K562 (cell line): Measurements from ENCODE around the gene RAB31. TPM values are rescaled to one million over a fixed set of nuclear protein-coding genes. Genes with fewer than 3 reads are reported as not detected.

ENCODE experiments used
- ARID1B ChIP-seq: fragments of 450-650 bp; IDR thresholded peaks from 2 replicates; pipeline ENCODE4 v1.6.1; 2016; ENCODE audit warnings: antibody characterized with exemption, mild to moderate bottlenecking, inconsistent platforms
- ATF7 ChIP-seq: fragments of 450-650 bp; IDR thresholded peaks from 2 replicates; pipeline ENCODE4 v1.7.1; 2014; ENCODE audit warnings: mild to moderate bottlenecking, moderate library complexity
- CSDE1 ChIP-seq, 2 experiments: fragments of 450-650 bp; IDR thresholded peaks; 2 replicates each; pipeline ENCODE4 v1.6.1; 2016; ENCODE audit warnings: mild to moderate bottlenecking in 1 of 2
- EGR1 ChIP-seq: fragments of 450-650 bp; conservative IDR thresholded peaks from 2 replicates; pipeline ENCODE4 v1.6.1; 2017; ENCODE audit warnings: mild to moderate bottlenecking
- FOXP4 ChIP-seq: sonication (generic); formaldehyde crosslinking; IDR thresholded peaks from 2 replicates; pipeline ENCODE4 v1.8.0; 2022; ENCODE audit warnings: mild to moderate bottlenecking, missing genetic modification reagents, borderline replicate concordance
- HSF4 ChIP-seq: fragments of 250-450 bp; sonication (Bioruptor Pico); IDR thresholded peaks from 2 replicates; pipeline ENCODE4 v2.1.2; 2022; ENCODE audit warnings: mild to moderate bottlenecking, moderate library complexity, borderline replicate concordance
- JUND ChIP-seq, 2 experiments: IDR thresholded peaks; 2 replicates in 1 of 2; 3 replicates in 1 of 2; pipeline ENCODE4 v1.6.1; 2011; ENCODE audit warnings: borderline replicate concordance in 2 of 2, low read depth in 2 of 2, low read length in 2 of 2, improper control_type of control experiment in 1 of 2, missing biosample characterization in 1 of 2, missing genetic modification characterization in 1 of 2, missing genetic modification reagents in 1 of 2
- KAT7 ChIP-seq: sonication (generic); formaldehyde crosslinking; IDR thresholded peaks from 2 replicates; pipeline ENCODE4 v1.8.0; 2022; ENCODE audit warnings: missing genetic modification reagents, mild to moderate bottlenecking, borderline replicate concordance
- MCM5 ChIP-seq: fragments of 450-650 bp; IDR thresholded peaks from 2 replicates; pipeline ENCODE4 v1.6.1; 2016; ENCODE audit warnings: low read depth
- MTA2 ChIP-seq: fragments of 450-650 bp; IDR thresholded peaks from 2 replicates; pipeline ENCODE4 v1.6.1; 2016; ENCODE audit warnings: low read depth
- NFRKB ChIP-seq: fragments of 450-650 bp; IDR thresholded peaks from 2 replicates; pipeline ENCODE4 v1.6.1; 2016; ENCODE audit warnings: low read depth
- SMARCA4 ChIP-seq: fragments of 450-650 bp; IDR thresholded peaks from 2 replicates; pipeline ENCODE4 v1.6.1; 2016
- SMARCC2 ChIP-seq: fragments of 450-650 bp; IDR thresholded peaks from 2 replicates; pipeline ENCODE4 v1.6.1; 2017; ENCODE audit warnings: antibody characterized with exemption, moderate library complexity, mild to moderate bottlenecking, low read depth
- SOX6 ChIP-seq: fragments of 450-650 bp; IDR thresholded peaks from 2 replicates; pipeline ENCODE4 v1.6.1; 2014; ENCODE audit warnings: mild to moderate bottlenecking
- SP1 ChIP-seq: sonication (generic); formaldehyde crosslinking; IDR thresholded peaks from 2 replicates; pipeline ENCODE4 v1.8.1; 2022; ENCODE audit warnings: mild to moderate bottlenecking, missing genetic modification reagents
- ZEB2 ChIP-seq: fragments of 450-650 bp; IDR thresholded peaks from 2 replicates; pipeline ENCODE4 v1.6.1; 2016
- ZNF124 ChIP-seq: sonication (generic); formaldehyde crosslinking; IDR thresholded peaks from 2 replicates; pipeline ENCODE4 v1.8.1; 2022; ENCODE audit warnings: missing genetic modification reagents
- ZNF511 ChIP-seq: sonication (generic); formaldehyde crosslinking; IDR thresholded peaks from 2 replicates; pipeline ENCODE4 v1.8.0; 2022; ENCODE audit warnings: mild to moderate bottlenecking, missing genetic modification reagents
- ZNF57 ChIP-seq: fragments of 450-650 bp; formaldehyde crosslinking; IDR thresholded peaks from 2 replicates; pipeline ENCODE4 v1.4.0; 2020; ENCODE audit warnings: mild to moderate bottlenecking, moderate library complexity
- ZNF586 ChIP-seq: fragments of 450-650 bp; formaldehyde crosslinking; conservative IDR thresholded peaks from 2 replicates; pipeline ENCODE4 v1.4.0; 2020; ENCODE audit warnings: mild to moderate bottlenecking, moderate library complexity
- ZNF707 ChIP-seq: fragments of 250-450 bp; sonication (Bioruptor Pico); conservative IDR thresholded peaks from 2 replicates; pipeline ENCODE4 v1.8.0; 2022; ENCODE audit warnings: inconsistent platforms, mild to moderate bottlenecking, moderate library complexity
- polyA plus RNA-seq, 8 experiments: library from polyadenylated mRNA; depleted of rRNA in 4 of 8; stranded (reverse) in 5 of 8; unstranded in 3 of 8; fragments of >200 nt; fragmentation: Nextera tagmentation in 2 of 8; fragmentation: Illumina TruSeq in 1 of 8; extraction: Ambion mirVana in 2 of 8; extraction: Trizol in 1 of 8; gene quantifications; 2 replicates each; pipeline versions ENCODE4 v1.2.1 to v1.2.3, GENCODE V29; 2011 to 2014; ENCODE audit warnings: inconsistent platforms in 1 of 8, missing spikeins in 1 of 8
- total RNA-seq, 7 experiments: library from RNA; depleted of rRNA in 6 of 7; stranded (reverse); fragments of >200 nt in 6 of 7; fragmentation: Illumina TruSeq in 2 of 7; extraction: Trizol in 2 of 7; gene quantifications; 2 replicates each; pipeline versions ENCODE4 v1.2.1 to v1.2.3, GENCODE V29; 2011 to 2021; ENCODE audit warnings: low replicate concordance in 1 of 7
- TF ChIP-seq, protein P1 (sequence below): fragments of 250-450 bp; sonication (Bioruptor Pico); IDR thresholded peaks from 2 replicates; pipeline ENCODE4 v1.9.0; 2021; ENCODE audit warnings: mild to moderate bottlenecking, inconsistent platforms
- TF ChIP-seq, protein P2 (sequence below): fragments of 250-450 bp; sonication (Bioruptor Pico); IDR thresholded peaks from 2 replicates; pipeline ENCODE4 v1.5.0; 2022; ENCODE audit warnings: mild to moderate bottlenecking

Gene RAB31
- total and polyA plus RNA-seq, 9 of the 15 experiments (the other 6 are each of a cell fraction or from before 2014, with no cell fraction given): 20.7 to 70.4 (median 41.3) TPM

DNA sequence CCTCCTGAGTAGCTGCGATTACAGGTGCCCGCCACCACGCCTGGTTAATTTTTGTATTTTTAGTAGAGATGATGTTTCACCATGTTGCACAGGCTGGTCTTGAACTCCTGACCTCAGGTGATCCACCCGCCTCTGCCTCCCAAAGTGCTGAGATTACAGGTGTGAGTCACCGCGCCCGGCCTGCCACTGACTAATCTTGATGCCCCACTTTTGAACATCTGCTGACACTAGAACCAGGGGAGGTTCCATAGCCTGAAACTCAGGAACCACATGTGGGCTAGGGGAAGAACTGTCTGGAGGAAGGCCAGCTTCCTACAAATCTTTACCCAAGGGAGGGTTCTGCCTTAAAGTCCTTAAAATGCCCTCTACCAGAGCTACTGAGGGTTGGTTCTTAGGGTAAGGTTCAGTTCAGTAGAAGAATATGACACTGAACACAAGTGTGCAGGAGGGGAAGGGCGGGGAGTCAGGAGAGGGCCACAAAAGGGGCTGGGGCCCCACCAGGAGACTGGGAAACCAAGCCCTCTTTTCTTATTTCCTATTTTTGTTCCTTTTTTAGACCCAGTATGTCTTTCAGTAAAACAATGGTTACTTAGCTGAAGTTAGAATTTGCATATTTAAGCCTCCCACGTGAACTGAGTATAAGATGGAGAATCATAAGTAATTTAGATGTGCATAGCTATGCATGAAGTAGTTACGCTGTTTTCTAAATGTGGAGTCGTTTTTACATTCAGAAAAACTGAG lies 6.3 kb upstream of the RAB31 start (continued):
- TF ChIP-seq JUND (IDR thresholded peaks at IDR 0.05; ENCODE audit: borderline replicate concordance, low read depth, low read length) (peak; percentile 30; the same call in 1 of the 2 replicates), JUND (tag; IDR thresholded peaks at IDR 0.05; ENCODE audit: borderline replicate concordance, low read depth, low read length) (no peak; the same call in 2 of the 3 replicates), SOX6 (no peak), SP1 (CRISPR knock-in tag) (no peak), KAT7 (CRISPR knock-in tag) (no peak), HSF4 (CRISPR knock-in tag) (no peak), ZNF511 (no peak), ZEB2 (0 out of 2 replicates have a peak, but pooled peaks have one; percentile 53), ATF7 (no peak), SMARCA4 (peak; percentile 33; the same call in 1 of the 2 replicates), MCM5 (no peak), ZNF586 (CRISPR knock-in tag) (no peak), ZNF707 (CRISPR knock-in tag) (no peak), ARID1B (peak; percentile 64), MTA2 (no peak), NFRKB (no peak), FOXP4 (CRISPR knock-in tag) (no peak), EGR1 (peak; percentile 54; the same call in 1 of the 2 replicates), CSDE1 (IDR thresholded peaks at IDR 0.05) (no peak), ZNF57 (CRISPR knock-in tag) (no peak), ZNF124 (CRISPR knock-in tag) (no peak), SMARCC2 (no peak)
- TF ChIP-seq, protein P1, sequence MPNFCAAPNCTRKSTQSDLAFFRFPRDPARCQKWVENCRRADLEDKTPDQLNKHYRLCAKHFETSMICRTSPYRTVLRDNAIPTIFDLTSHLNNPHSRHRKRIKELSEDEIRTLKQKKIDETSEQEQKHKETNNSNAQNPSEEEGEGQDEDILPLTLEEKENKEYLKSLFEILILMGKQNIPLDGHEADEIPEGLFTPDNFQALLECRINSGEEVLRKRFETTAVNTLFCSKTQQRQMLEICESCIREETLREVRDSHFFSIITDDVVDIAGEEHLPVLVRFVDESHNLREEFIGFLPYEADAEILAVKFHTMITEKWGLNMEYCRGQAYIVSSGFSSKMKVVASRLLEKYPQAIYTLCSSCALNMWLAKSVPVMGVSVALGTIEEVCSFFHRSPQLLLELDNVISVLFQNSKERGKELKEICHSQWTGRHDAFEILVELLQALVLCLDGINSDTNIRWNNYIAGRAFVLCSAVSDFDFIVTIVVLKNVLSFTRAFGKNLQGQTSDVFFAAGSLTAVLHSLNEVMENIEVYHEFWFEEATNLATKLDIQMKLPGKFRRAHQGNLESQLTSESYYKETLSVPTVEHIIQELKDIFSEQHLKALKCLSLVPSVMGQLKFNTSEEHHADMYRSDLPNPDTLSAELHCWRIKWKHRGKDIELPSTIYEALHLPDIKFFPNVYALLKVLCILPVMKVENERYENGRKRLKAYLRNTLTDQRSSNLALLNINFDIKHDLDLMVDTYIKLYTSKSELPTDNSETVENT (CRISPR knock-in tag): no peak
- TF ChIP-seq, protein P2, sequence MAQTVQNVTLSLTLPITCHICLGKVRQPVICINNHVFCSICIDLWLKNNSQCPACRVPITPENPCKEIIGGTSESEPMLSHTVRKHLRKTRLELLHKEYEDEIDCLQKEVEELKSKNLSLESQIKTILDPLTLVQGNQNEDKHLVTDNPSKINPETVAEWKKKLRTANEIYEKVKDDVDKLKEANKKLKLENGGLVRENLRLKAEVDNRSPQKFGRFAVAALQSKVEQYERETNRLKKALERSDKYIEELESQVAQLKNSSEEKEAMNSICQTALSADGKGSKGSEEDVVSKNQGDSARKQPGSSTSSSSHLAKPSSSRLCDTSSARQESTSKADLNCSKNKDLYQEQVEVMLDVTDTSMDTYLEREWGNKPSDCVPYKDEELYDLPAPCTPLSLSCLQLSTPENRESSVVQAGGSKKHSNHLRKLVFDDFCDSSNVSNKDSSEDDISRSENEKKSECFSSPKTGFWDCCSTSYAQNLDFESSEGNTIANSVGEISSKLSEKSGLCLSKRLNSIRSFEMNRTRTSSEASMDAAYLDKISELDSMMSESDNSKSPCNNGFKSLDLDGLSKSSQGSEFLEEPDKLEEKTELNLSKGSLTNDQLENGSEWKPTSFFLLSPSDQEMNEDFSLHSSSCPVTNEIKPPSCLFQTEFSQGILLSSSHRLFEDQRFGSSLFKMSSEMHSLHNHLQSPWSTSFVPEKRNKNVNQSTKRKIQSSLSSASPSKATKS (CRISPR knock-in tag): no peak
